SU-DHL-6 (cell line): Measurements from ENCODE around the gene STK33.

ENCODE experiments used
- H2AFZ ChIP-seq: fragments of 200-600 bp; sonication (generic); 2 replicates; pipeline ENCODE4 v1.6.1; 2014; ENCODE audit warnings: low read depth, mild to moderate bottlenecking, moderate library complexity, mixed read lengths, antibody characterized with exemption, low read length; ENCODE audit not compliant: severe bottlenecking
- H3F3A ChIP-seq: fragments of 200-600 bp; shearing (Covaris generic); 2 replicates; pipeline ENCODE4 v1.6.0; 2016; ENCODE audit warnings: antibody characterized with exemption, mild to moderate bottlenecking; ENCODE audit not compliant: insufficient read depth
- H3K27ac ChIP-seq: fragments of 200-600 bp; sonication (generic); 2 replicates; pipeline ENCODE4 v1.5.1; 2016; ENCODE audit warnings: low read depth, mild to moderate bottlenecking, low read length, moderate library complexity, mixed read lengths
- H3K27me3 ChIP-seq: fragments of 200-600 bp; sonication (generic), shearing (Covaris generic); 2 replicates; pipeline ENCODE4 v1.6.0; 2014; ENCODE audit warnings: mild to moderate bottlenecking, low read length
- H3K36me3 ChIP-seq: fragments of 200-600 bp; sonication (generic); 2 replicates; pipeline ENCODE4 v1.6.1; 2014; ENCODE audit warnings: mild to moderate bottlenecking, low read length, mixed read lengths
- H3K4me2 ChIP-seq: fragments of 300-600, 200-600 bp; shearing (Covaris generic), sonication (generic); 2 replicates; pipeline ENCODE4 v1.6.0; 2014; ENCODE audit warnings: low read length, low read depth, mild to moderate bottlenecking; ENCODE audit not compliant: poor library complexity, severe bottlenecking
- H3K4me3 ChIP-seq: fragments of 200-600 bp; sonication (generic); 2 replicates; pipeline ENCODE4 v1.5.1; 2014; ENCODE audit warnings: antibody characterized with exemption, low read length, mild to moderate bottlenecking, mixed read lengths; ENCODE audit not compliant: insufficient read depth, poor library complexity, severe bottlenecking
- H3K79me2 ChIP-seq: fragments of 200-600 bp; sonication (generic); 2 replicates; pipeline ENCODE4 v1.6.1; 2014; ENCODE audit warnings: mild to moderate bottlenecking, low read length, moderate library complexity; ENCODE audit not compliant: insufficient read depth
- H3K9ac ChIP-seq: fragments of 200-600 bp; sonication (generic); 2 replicates; pipeline ENCODE4 v1.7.0; 2014; ENCODE audit warnings: mild to moderate bottlenecking, low read length
- H3K9me2 ChIP-seq: fragments of 200-600 bp; sonication (generic); replicated peaks from 2 replicates; pipeline ENCODE4 v1.6.1; 2014; ENCODE audit warnings: low read length; ENCODE audit not compliant: insufficient read depth
- H3K9me3 ChIP-seq: fragments of 200-600 bp; sonication (generic); 2 replicates; pipeline ENCODE4 v1.6.1; 2014; ENCODE audit warnings: low read length, mixed read lengths; ENCODE audit not compliant: insufficient read depth
- H4K20me1 ChIP-seq: fragments of 200-600 bp; sonication (generic); 2 replicates; pipeline ENCODE4 v1.6.1; 2014; ENCODE audit warnings: low read depth, mild to moderate bottlenecking, antibody characterized with exemption, low read length, moderate library complexity, mixed read lengths
- EZH2phosphoT487 ChIP-seq: fragments of 200-600 bp; sonication (generic), shearing (Covaris generic); conservative IDR thresholded peaks from 2 replicates; pipeline ENCODE4 v1.6.1; 2018; ENCODE audit warnings: mild to moderate bottlenecking, antibody characterized with exemption, low read length, moderate library complexity, mixed read lengths
- TF ChIP-seq, protein P1 (sequence below): fragments of 200-600 bp; sonication (generic); IDR thresholded peaks from one replicate; pipeline ENCODE4 v1.5.1; 2017; ENCODE audit warnings: antibody characterized with exemption, mild to moderate bottlenecking, low read length, moderate library complexity; ENCODE audit not compliant: insufficient read depth, poor library complexity, severe bottlenecking

The STK33 gene

DNA sequence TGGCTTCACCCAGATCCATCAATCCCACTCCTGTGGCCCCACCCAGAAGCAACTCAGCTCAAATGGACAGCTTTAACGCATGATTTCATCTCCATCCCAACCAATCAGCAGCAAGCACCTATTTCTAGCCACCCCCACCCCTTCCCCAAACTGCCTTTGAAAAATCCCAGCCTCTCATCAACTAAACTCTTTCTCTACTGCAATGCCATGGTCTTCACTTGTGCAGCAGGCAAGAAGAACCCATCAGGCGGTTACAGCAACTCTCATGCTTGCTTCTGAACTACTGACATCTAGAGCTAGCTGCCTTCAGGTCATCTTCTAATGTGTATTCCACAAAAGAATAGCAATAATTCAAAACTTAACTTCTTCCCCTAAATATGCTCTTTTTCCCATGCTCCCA, 42.1 kb upstream of the STK33 start:
- Histone ChIP-seq H3F3A (no peaks in the 10 kb centered on the region), H3K4me3 (no peak overlapping the region), H3K36me3 (peaks cover 20% of the 10 kb centered on the region), H3K27ac (no peak overlapping the region), H3K4me2 (no peak overlapping the region), H3K9ac (no peak overlapping the region), H3K9me3 (no peaks in the 10 kb centered on the region), H3K9me2 (no peaks in the 10 kb centered on the region), H4K20me1 (no peaks in the 10 kb centered on the region), H2AFZ (no peak overlapping the region), H3K27me3 (no peaks in the 10 kb centered on the region), H3K79me2 (no peaks in the 10 kb centered on the region)
- TF ChIP-seq EZH2phosphoT487: no peak
- TF ChIP-seq, protein P1, sequence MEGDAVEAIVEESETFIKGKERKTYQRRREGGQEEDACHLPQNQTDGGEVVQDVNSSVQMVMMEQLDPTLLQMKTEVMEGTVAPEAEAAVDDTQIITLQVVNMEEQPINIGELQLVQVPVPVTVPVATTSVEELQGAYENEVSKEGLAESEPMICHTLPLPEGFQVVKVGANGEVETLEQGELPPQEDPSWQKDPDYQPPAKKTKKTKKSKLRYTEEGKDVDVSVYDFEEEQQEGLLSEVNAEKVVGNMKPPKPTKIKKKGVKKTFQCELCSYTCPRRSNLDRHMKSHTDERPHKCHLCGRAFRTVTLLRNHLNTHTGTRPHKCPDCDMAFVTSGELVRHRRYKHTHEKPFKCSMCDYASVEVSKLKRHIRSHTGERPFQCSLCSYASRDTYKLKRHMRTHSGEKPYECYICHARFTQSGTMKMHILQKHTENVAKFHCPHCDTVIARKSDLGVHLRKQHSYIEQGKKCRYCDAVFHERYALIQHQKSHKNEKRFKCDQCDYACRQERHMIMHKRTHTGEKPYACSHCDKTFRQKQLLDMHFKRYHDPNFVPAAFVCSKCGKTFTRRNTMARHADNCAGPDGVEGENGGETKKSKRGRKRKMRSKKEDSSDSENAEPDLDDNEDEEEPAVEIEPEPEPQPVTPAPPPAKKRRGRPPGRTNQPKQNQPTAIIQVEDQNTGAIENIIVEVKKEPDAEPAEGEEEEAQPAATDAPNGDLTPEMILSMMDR: no peak

DNA sequence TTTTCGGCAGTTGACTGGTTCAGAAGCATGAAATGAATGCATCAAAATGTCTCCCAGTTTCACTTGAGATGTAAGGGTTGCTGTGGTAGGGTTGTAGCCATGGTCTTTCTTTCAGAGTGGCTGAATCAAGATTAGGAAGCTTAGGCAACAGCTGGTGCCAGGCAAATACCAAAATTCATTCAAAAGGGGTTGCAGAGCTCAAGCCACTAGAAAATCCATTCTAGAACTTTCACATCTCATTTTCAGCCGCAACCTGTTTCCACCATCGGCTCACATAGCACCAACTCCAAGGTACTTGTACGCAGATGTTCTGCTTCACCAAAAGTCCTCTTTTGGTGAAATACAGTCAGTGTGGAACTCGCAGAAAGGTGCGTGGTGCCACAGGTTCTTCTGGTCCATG, 40.5 kb upstream of the STK33 start:
- no peak for TF ChIP-seq EZH2phosphoT487
- TF ChIP-seq, protein P1: no peak
- Histone ChIP-seq H3K4me3 (no peak overlapping the region), H3F3A (no peaks in the 10 kb centered on the region), H3K36me3 (peaks cover 20% of the 10 kb centered on the region), H3K9ac (no peak overlapping the region), H3K27ac (no peak overlapping the region), H3K9me2 (no peaks in the 10 kb centered on the region), H4K20me1 (no peaks in the 10 kb centered on the region), H3K4me2 (no peak overlapping the region), H3K79me2 (no peaks in the 10 kb centered on the region), H2AFZ (no peak overlapping the region), H3K9me3 (no peaks in the 10 kb centered on the region), H3K27me3 (no peaks in the 10 kb centered on the region)

DNA sequence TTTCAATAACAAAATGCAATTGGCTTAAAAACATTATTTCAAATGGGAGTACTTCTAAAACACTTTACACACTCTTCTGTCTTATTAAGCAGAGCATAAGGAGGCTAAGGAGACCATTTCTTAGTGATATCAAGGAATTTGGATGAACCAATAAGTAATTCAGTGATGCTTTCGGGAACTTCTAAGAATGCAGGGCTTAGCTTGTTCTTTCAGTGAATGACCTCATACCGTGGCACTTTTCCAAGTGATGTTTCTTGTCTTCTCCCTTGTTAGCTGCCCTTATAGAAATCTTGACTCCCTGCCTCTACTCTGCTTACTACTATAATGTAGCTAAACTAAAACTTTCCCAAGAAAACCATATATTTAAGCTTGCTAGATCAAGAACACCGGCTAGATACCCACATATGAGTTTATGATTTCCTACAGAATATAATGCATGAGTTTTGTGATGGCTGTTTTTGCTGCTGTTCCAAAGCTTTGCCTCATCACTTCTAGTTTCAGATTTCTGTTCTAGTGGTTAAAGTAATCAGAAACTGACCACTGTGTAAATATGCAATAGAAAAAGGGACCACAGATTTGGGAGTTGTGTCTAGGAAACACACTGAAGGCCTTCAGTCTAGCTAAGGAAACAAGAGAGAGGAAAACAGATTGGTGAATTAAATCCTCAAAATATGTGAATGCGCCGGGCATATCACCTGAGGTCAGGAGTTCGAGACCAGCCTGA, 37.5 kb upstream of the STK33 start:
- H3K27me3 ChIP-seq: no peaks in the 10 kb centered on the region
- no peak overlapping the region for H3K4me3 ChIP-seq
- no peak overlapping the region for H2AFZ ChIP-seq
- H3K36me3 ChIP-seq: peaks cover 9% of the 10 kb centered on the region; the same call in 1 of the 2 replicates
- no peaks in the 10 kb centered on the region for H4K20me1 ChIP-seq
- no peaks in the 10 kb centered on the region for H3F3A ChIP-seq
- no peaks in the 10 kb centered on the region for H3K9me2 ChIP-seq
- no peak for TF ChIP-seq EZH2phosphoT487
- TF ChIP-seq, protein P1: no peak
- H3K4me2 ChIP-seq: no peak overlapping the region
- H3K9me3 ChIP-seq: no peaks in the 10 kb centered on the region
- no peak overlapping the region for H3K9ac ChIP-seq
- no peak overlapping the region for H3K27ac ChIP-seq
- H3K79me2 ChIP-seq: no peaks in the 10 kb centered on the region
